ENCODE results near the gene TOM1L2. TPM values are rescaled to one million over a fixed set of nuclear protein-coding genes. Genes with fewer than 3 reads are reported as not detected.

TOM1L2 gene
- total and polyA plus RNA-seq, 8 donors = 13.3 to 154 (median 41.1) TPM

GRCh38 chr17:17929655-17930380, 42.4 kb downstream of the TOM1L2 start:
- no peak for DNase-seq
- Histone ChIP-seq H3K27me3 (no peaks in the 10 kb centered on the region), H3K27ac (peak overlapping the region in 1 of 5 donors; percentile 23), H3K9me3 (no peaks in the 10 kb centered on the region), H3K4me3 (no peak overlapping the region), H3K4me1 (peaks cover 9 to 77% (median 46%) of the 10 kb centered on the region in 4 donors), H3K36me3 (no peaks in the 10 kb centered on the region)
- TF ChIP-seq, protein P1, sequence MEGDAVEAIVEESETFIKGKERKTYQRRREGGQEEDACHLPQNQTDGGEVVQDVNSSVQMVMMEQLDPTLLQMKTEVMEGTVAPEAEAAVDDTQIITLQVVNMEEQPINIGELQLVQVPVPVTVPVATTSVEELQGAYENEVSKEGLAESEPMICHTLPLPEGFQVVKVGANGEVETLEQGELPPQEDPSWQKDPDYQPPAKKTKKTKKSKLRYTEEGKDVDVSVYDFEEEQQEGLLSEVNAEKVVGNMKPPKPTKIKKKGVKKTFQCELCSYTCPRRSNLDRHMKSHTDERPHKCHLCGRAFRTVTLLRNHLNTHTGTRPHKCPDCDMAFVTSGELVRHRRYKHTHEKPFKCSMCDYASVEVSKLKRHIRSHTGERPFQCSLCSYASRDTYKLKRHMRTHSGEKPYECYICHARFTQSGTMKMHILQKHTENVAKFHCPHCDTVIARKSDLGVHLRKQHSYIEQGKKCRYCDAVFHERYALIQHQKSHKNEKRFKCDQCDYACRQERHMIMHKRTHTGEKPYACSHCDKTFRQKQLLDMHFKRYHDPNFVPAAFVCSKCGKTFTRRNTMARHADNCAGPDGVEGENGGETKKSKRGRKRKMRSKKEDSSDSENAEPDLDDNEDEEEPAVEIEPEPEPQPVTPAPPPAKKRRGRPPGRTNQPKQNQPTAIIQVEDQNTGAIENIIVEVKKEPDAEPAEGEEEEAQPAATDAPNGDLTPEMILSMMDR (IDR thresholded peaks at IDR 0.05) = no peak
- intact Hi-C loops (cut with DNase I; ENCODE audit: low total_unique reads) = no loop called here
- WGBS, 5 donors = 40 to 65% (median 54%) methylated on average over 2 of the region's 2 CpGs

DNA sequence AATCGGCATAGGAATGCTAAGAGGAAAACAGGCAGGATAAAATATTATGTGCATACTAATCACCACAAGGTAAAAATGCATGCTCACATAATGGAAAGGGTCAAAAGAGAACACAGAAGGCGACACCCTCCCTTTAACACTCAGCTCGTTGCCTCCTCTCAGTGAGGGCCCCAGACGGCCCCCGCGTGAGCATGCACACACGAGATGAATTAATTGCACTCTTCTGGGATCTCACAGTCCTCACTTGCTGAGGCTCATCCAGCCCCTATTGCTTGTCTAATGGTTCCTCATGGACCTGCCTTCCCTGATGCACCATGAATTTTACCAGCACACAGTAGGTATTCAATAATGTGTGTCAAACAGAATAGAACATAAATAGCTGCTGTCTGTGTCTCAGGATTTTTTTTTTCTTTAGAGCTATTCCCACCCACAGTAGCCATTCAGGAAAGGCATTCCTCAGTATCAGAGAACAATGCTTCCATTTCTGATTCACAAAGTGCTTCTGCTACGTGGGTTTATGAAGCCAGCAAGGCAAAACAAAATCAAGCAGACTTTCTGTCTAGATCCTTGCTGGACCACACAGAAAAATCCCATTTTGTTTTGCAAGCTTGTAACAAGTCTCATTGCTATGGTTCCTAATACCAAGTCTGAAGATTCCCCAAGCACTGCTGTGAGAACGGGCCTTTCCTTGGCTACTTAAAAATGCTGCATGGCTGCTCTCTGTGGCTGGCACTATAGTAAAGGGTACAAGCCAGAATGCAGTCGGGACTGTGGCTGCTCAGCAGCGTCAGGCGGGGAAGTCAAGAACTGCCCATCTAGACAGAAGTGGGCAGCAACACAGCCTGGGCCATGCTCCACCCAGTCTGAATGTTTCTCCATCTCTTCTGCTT, 43.6 kb downstream of the TOM1L2 start:
- Histone ChIP-seq H3K27me3 (no peaks in the 10 kb centered on the region), H3K4me1 (peaks cover 6 to 67% (median 42%) of the 10 kb centered on the region in 4 donors), H3K9me3 (no peaks in the 10 kb centered on the region), H3K27ac (peak overlapping the region in 1 of 5 donors; percentile 23), H3K4me3 (no peak overlapping the region), H3K36me3 (no peaks in the 10 kb centered on the region)
- DNase-seq = no peak
- TF ChIP-seq EP300 (IDR thresholded peaks at IDR 0.05) = no peak
- no peak for TF ChIP-seq POLR2AphosphoS5 (IDR thresholded peaks at IDR 0.05)
- no peak for TF ChIP-seq POLR2A (IDR thresholded peaks at IDR 0.05)
- TF ChIP-seq, protein P1 (IDR thresholded peaks at IDR 0.05) = no peak
- 60 to 75% (median 74%) methylated on average over 10 to 12 of the region's 12 CpGs for WGBS, 5 donors
- intact Hi-C loops (cut with DNase I; ENCODE audit: low total_unique reads) = no loop called here

DNA sequence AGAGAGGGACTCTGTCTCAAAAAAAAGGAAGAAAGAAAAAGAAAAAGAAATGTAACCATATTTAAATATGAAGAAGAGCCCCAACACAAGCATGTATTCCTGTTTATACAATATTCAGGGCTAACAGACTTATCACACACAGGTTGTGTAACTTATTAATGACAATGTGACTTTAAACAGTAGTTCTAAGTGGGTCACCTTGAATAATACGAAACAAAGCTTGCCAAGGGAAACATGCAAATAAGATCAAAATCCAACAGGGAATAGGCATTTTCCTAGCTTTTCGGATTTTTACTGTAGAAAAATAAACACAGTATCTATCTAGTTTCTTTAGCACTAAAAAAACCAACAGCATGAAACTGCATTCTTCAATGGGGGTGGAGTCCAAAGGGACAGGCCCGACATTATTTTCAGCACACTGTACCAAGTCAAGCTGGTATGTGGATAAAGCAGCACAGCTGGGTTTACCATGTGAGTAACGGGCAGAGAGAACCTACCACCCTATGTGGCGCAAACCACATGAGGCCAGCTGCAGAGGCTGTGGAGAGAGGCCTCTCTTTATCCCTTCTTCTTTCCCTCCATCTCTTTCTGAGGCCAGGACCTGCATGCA, 45.3 kb downstream of the TOM1L2 start:
- TF ChIP-seq, protein P1 (IDR thresholded peaks at IDR 0.05) = no peak
- TF ChIP-seq POLR2A (IDR thresholded peaks at IDR 0.05) (no peak), EP300 (IDR thresholded peaks at IDR 0.05) (no peak), POLR2AphosphoS5 (IDR thresholded peaks at IDR 0.05) (no peak)
- Histone ChIP-seq H3K4me1 (peaks cover 19 to 73% (median 50%) of the 10 kb centered on the region in 4 donors), H3K36me3 (no peaks in the 10 kb centered on the region), H3K4me3 (no peak overlapping the region), H3K27ac (peak overlapping the region; percentile 32 to 54 (median 42)), H3K27me3 (no peaks in the 10 kb centered on the region), H3K9me3 (no peaks in the 10 kb centered on the region)
- DNase-seq = no peak
- intact Hi-C loops (cut with DNase I; ENCODE audit: low total_unique reads) = no loop called here
- WGBS, 5 donors = 30 to 50% (median 37%) methylated on average over 5 of the region's 5 CpGs

- no peaks in the 10 kb centered on the region for H3K9me3 ChIP-seq
- TF ChIP-seq POLR2A (IDR thresholded peaks at IDR 0.05) (no peak), EP300 (IDR thresholded peaks at IDR 0.05) (no peak), POLR2AphosphoS5 (IDR thresholded peaks at IDR 0.05) (no peak)
- TF ChIP-seq, protein P1 (IDR thresholded peaks at IDR 0.05) = no peak
- peaks cover 26 to 76% (median 59%) of the 10 kb centered on the region in 4 donors for H3K4me1 ChIP-seq
- 67 to 92% (median 79%) methylated on average over 4 of the region's 4 CpGs for WGBS, 5 donors
- H3K27ac ChIP-seq = peak overlapping the region in 1 of 5 donors; percentile 54
- DNase-seq = no peak
- intact Hi-C loops (cut with DNase I; ENCODE audit: low total_unique reads) = no loop called here
- H3K27me3 ChIP-seq = no peaks in the 10 kb centered on the region
- H3K36me3 ChIP-seq = no peaks in the 10 kb centered on the region
- no peak overlapping the region for H3K4me3 ChIP-seq
Measured at GRCh38 chr17:17926036-17926435, 46.2 kb downstream of the TOM1L2 start.

All from stomach (tissue), 9 donors.